Skeletal muscle cell (primary cell): Measurements from ENCODE around the gene CPEB3.
"Not testable (repeated sequence)": the region's sequence is repeated elsewhere in the genome, so short reads cannot be mapped to it uniquely, and the experiment has no call there.

Experiments
- DNase-seq: peaks from one replicate; pipeline ENCODE4 v3.0.0-alpha.2; 2010; ENCODE audit warnings: low read depth
- H3K4me3 ChIP-seq: 2 replicates; pipeline ENCODE4 v1.5.1; 2011; ENCODE audit warnings: low read depth, mild to moderate bottlenecking, control low read depth, low read length, moderate library complexity

Gene CPEB3

GRCh38 chr10:92156874-92157773 is 133.8 kb downstream of the CPEB3 start:
- H3K4me3 ChIP-seq: no peak overlapping the region
- no peak for DNase-seq

GRCh38 chr10:92150823-92151222 is 140.1 kb downstream of the CPEB3 start:
- no peak overlapping the region for H3K4me3 ChIP-seq
- DNase-seq: no peak

- H3K4me3 ChIP-seq: no peak overlapping the region
- no peak for DNase-seq
Observed at GRCh38 chr10:92149261-92149660, 141.6 kb downstream of the CPEB3 start.

- H3K4me3 ChIP-seq: no peak overlapping the region
- no peak for DNase-seq
Observed at GRCh38 chr10:92146781-92147180, 144.1 kb downstream of the CPEB3 start.

GRCh38 chr10:92146107-92146506 is 144.8 kb downstream of the CPEB3 start:
- DNase-seq: no peak
- H3K4me3 ChIP-seq: no peak overlapping the region

- H3K4me3 ChIP-seq: no peak overlapping the region
- DNase-seq: no peak
Observed at GRCh38 chr10:92142949-92143348, 147.9 kb downstream of the CPEB3 start.

- H3K4me3 ChIP-seq: no peak overlapping the region
Observed at GRCh38 chr10:92142512-92142911, 148.4 kb downstream of the CPEB3 start.

GRCh38 chr10:92141147-92141546 is 149.7 kb downstream of the CPEB3 start:
- not testable (repeated sequence) for H3K4me3 ChIP-seq, DNase-seq

More at GRCh38 chr10:92142512-92142911, 148.4 kb downstream of the CPEB3 start:
- no peak for DNase-seq

- not testable (repeated sequence) for H3K4me3 ChIP-seq, DNase-seq
Observed at GRCh38 chr10:92134049-92134448, 156.8 kb downstream of the CPEB3 start.

- H3K4me3 ChIP-seq: no peak overlapping the region
- no peak for DNase-seq
Observed at GRCh38 chr10:92131275-92131820, 159.5 kb downstream of the CPEB3 start.

- no peak overlapping the region for H3K4me3 ChIP-seq
- no peak for DNase-seq
Observed at GRCh38 chr10:92130622-92131274, 160.1 kb downstream of the CPEB3 start.

GRCh38 chr10:92126100-92126650 is 164.7 kb downstream of the CPEB3 start:
- H3K4me3 ChIP-seq: no peak overlapping the region
- DNase-seq: no peak

- DNase-seq: no peak
- no peak overlapping the region for H3K4me3 ChIP-seq
Observed at GRCh38 chr10:92125144-92125543, 165.7 kb downstream of the CPEB3 start.

GRCh38 chr10:92124616-92125143 is 166.2 kb downstream of the CPEB3 start:
- H3K4me3 ChIP-seq: no peak overlapping the region
- peak; percentile 81 for DNase-seq

GRCh38 chr10:92124020-92124419 is 166.9 kb downstream of the CPEB3 start:
- H3K4me3 ChIP-seq: no peak overlapping the region
- no peak for DNase-seq

GRCh38 chr10:92122941-92123450 is 167.9 kb downstream of the CPEB3 start:
- H3K4me3 ChIP-seq: no peak overlapping the region
- no peak for DNase-seq

- DNase-seq: no peak
- no peak overlapping the region for H3K4me3 ChIP-seq
Observed at GRCh38 chr10:92121686-92122492, 169.0 kb downstream of the CPEB3 start.

- no peak overlapping the region for H3K4me3 ChIP-seq
Observed at GRCh38 chr10:92119340-92119739, 171.5 kb downstream of the CPEB3 start.

GRCh38 chr10:92114917-92115316 is 176.0 kb downstream of the CPEB3 start:
- not testable (repeated sequence) for H3K4me3 ChIP-seq, DNase-seq

More at GRCh38 chr10:92119340-92119739, 171.5 kb downstream of the CPEB3 start:
- no peak for DNase-seq
